GM23248 (cell line): ENCODE results near the gene GLIPR2.

Experiments
- EZH2 ChIP-seq: fragments of 200-600 bp; sonication (generic); IDR thresholded peaks from 2 replicates; pipeline ENCODE4 v1.6.1; 2018; ENCODE audit warnings: antibody characterized with exemption, mild to moderate bottlenecking; ENCODE audit not compliant: insufficient read depth, poor library complexity, severe bottlenecking
- EZH2phosphoT487 ChIP-seq: fragments of 200-600 bp; sonication (generic); IDR thresholded peaks from 2 replicates; pipeline ENCODE4 v1.6.1; 2018; ENCODE audit warnings: antibody characterized with exemption, moderate library complexity, mild to moderate bottlenecking, low read depth; ENCODE audit not compliant: insufficient read depth

GRCh38 chr9:36118706-36119105 lies 17.8 kb upstream of the GLIPR2 start:
- TF ChIP-seq EZH2 = no peak
- TF ChIP-seq EZH2phosphoT487 = no peak
